Stimulated activated CD4-positive, alpha-beta T cell treated with anti-CD3 and anti-CD28 coated beads, Interleukin-2, amount 100 ng/mL, for 48 hours (primary cell): ENCODE results near the gene CD58.
"Not testable (repeated sequence)": the region's sequence is repeated elsewhere in the genome, so short reads cannot be mapped to it uniquely, and the experiment has no call there.

Experiments
- DNase-seq, 2 donors: peaks; one replicate each; pipeline ENCODE4 v3.0.0-alpha.2; 2020

Gene CD58

DNA sequence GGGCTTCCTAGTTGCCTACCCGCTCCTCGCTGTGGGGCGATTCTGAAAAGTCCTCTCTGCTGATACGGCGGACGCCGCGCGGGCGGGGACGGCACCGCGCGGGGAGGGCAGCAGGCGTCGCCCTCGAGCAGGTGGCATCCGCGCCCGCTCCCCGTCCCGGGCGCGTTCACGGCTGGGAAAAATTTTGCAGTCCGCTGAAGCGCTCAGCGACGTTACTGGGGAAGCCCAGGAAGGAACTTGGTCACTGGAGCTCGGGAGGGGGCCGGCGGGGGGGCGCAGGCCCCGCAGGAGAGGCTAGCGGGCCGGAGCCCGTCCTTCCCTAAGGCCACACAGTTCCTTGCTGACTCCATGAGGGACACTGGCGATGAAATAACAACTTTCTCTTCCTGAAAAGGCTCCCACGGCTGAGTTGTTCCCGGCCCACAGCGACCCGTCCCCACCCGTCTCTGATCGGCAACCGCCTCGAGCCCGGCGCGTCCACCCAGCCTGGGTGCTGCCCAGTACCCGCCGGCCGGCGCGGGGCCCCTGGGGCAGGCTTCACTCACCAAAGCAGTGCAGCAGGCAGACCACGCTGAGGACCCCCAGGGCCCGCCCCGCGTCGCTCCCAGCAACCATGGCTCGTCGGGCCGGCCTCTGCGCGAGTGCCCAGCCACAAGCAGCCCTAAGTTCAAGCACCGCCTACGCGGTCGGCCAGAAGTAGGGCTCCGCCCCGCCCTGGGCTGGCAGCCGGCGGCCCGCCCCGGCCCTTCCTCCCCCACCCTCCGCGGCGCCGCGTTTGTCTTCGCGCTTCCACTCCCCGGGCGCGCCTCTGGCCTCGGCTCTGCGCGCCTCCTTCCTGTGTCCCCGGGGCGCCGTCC lies at the start of gene CD58:
TSS of gene CD58 (minus strand) at position 669 of the 857 bp plus-strand sequence. CDS start at position 615, 54 bp downstream.
- DNase-seq, result peak; percentile 81 to 82

DNA sequence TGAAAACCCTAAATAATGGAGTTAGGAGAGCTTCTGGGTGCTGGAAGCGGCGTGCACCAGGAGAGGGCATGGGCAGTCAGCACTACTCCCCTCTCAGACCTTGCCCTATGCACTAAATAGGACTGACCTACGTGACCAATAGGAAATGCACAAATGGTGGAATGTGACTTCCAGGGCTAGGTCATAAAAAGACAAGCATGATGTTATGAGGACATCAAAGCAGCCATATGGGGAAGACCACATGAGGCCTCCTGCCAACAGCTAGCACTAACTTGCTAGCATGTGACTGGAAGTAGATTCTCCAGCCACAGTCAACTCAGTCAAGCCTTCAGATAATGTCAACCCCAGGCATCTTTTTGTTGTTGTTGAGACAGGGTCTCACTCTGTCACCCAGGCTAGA lies 49.6 kb upstream of the CD58 start:
- DNase-seq, result not testable (repeated sequence)

DNA sequence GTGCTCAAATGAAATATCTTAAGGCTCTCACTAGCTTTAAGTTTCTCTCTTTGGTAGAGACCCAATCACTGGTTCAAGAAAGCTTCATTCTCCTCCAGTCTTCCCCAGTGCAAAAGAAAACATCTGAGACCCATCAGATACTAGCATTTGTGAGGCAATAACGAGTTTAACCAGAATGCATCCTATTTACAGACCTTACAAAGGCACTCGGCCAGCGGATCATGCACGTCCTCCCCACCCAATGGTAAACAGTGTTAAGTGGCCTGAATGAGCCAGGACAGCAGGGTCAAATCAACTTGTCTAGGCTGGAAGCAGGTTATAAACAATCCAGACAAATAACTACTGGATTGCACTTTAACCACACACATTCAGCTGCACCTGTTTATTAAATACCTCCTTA lies 48.3 kb upstream of the CD58 start:
- not testable (repeated sequence) for DNase-seq

DNA sequence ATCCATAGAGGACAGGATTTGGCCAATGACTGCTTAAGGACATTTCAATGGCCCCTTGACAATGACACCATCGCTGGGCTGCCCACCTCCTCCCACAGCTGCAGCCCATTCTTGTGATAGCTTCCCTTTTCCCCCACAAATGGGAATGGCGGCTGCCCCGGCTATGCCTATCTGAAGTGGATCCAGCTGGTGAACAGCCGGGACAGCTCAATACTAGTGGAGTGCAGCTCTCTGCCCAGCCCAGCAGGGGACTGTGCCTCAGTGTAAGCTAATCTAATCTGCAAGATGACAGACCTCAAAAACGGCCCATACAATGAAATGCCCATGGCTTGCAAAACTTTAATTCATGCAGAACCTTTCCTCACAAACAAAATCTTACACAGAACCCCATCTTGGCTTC lies 47.0 kb upstream of the CD58 start:
- not testable (repeated sequence) for DNase-seq

DNA sequence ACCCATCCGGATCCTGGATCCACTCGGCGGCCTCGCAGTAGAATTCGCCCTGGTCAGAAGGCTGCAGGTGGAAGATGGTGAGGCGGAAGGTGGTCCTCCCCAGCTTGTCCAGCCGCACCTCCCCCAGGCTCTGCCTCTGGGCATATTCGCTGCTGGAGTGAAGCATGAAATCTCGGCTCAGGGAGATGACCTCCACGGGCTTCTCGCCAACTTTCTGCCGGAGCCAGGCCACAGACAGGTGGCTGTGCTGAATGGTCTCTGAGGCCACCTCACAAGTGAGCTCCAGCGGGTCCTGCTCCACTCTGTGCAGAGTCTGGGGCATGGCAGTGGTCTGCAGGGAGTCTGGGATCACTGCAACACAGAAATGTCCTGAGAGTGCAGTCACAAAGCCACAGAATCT lies 43.0 kb upstream of the CD58 start:
- not testable (repeated sequence) for DNase-seq

DNA sequence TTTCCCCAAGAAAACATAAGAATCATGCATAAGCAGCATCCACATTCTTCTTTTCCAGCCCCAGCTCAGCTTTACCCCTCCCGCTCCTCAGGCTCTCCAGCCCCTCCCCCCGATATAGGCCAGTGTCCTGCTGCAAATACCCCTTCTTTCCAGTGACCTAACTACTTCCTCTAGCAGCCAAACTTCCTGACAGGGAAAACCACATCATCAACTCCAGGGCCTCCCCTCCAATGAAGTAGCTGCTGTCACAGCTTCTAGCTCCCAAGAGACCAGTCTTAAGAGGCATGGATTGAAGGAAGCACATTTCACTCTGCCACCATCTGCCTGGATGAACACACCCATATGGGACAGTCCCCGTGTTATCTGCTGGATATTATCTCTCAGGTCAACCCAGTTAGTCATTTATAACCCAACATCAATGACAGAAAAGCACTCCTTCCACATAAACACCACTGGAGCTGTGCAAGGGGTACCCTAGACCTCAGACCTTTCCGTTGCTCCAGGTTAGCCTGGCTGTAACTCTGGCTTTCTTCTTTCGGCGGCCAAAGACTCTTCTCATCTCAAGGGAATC lies 39.1 kb upstream of the CD58 start:
- DNase-seq, result not testable (repeated sequence)

DNA sequence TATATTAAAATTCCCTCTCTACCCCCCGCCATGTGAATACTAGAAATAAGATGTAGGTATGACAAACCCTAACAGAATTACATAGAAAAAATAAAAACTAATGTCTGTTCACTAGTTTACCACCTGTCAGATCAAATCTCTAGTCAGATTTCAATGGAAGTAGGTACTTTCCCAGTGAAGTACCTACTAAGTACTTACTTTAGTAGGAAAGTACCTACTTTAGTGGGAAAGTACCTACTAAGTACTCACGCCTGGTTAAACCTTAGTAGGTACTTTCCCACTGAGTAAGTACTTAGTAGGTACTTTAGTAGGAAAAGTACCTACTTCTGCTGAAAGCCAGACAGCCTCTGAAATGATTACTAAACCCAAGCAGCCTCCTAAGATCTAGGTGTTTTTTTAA lies 38.0 kb upstream of the CD58 start:
- not testable (repeated sequence) for DNase-seq

- DNase-seq, result not testable (repeated sequence)
These were observed 37.3 kb upstream of the CD58 start for GRCh38 chr1:116608151-116608550.

- DNase-seq, result not testable (repeated sequence)
These were observed 36.6 kb upstream of the CD58 start for GRCh38 chr1:116607463-116607862.

GRCh38 chr1:116606067-116606466 lies 35.2 kb upstream of the CD58 start:
- not testable (repeated sequence) for DNase-seq

- DNase-seq, result no peak
These were observed 34.5 kb upstream of the CD58 start for GRCh38 chr1:116605315-116605714.

DNA sequence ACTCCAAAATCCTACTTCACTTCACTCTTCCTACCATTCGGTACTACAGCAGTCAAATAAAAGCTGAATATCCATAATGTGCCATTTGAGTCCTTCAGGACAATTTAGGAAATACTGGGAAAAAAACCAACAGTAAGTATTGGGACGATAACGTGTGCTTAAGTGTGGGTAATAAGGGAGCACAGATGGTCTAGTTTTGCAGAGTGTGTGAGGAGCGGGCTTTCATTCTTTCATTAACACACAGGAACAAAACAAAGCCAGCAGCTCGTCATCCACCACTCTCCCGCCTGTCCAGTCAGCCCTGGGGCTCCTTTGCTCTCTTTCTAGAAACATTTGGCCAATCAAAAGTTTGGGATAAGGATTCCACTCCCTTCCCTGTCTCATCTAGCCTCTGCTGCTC lies 33.6 kb upstream of the CD58 start:
- DNase-seq, result not testable (repeated sequence)

DNA sequence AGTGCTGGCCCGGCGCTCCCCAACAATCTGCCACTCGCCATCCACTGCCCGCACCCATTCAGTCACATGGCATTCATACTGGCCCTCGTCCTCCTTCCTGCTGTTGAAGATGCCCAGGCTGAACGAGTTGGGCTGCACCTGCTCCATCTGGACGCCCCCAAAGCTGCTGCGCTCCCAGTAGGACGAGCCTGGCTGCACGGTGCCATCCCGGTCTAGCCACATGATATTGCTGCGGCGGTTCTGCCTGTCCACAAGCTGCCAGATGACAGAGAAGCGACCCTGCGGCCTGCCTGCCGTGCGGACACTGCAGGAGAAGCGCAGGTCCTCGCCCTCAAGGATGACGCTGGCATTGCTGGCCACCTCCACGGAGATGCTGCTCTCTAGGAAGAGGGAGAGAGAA lies 32.8 kb upstream of the CD58 start:
- DNase-seq, result not testable (repeated sequence)

GRCh38 chr1:116599369-116599768 lies 28.5 kb upstream of the CD58 start:
- DNase-seq, result not testable (repeated sequence)

DNA sequence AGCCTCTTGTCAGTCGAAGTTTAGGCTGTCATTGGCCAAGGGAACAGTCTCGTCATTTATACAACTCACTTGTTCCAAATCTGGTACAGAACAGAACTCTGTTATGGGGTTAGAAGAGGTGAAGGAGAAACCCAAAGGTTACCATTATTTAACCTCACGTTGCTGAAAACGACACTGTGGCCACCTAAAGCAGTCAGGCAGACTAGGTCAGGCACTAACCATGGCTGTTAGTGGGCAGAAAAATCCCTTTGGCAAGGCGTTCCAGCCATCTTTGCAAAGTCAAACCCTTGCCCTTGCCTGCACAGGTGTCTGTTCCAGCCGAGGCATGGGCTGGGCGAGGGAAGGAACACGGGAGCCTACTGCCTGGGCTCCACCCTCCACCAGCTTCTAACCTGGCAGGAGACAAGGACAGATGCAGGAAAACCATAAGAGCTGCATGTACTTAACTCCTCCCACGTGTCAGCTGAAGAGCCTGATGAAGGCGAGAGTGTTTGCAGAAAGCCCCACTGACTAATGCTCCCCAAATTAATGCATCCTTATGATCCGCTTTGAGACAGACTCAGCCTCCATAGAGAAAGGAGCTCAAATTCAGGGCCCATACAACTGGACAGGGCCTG lies 27.7 kb upstream of the CD58 start:
- DNase-seq, result not testable (repeated sequence)

- not testable (repeated sequence) for DNase-seq
These were observed 26.6 kb upstream of the CD58 start for GRCh38 chr1:116597388-116597787.

GRCh38 chr1:116596742-116597307 lies 26.0 kb upstream of the CD58 start:
- DNase-seq, result not testable (repeated sequence)

DNA sequence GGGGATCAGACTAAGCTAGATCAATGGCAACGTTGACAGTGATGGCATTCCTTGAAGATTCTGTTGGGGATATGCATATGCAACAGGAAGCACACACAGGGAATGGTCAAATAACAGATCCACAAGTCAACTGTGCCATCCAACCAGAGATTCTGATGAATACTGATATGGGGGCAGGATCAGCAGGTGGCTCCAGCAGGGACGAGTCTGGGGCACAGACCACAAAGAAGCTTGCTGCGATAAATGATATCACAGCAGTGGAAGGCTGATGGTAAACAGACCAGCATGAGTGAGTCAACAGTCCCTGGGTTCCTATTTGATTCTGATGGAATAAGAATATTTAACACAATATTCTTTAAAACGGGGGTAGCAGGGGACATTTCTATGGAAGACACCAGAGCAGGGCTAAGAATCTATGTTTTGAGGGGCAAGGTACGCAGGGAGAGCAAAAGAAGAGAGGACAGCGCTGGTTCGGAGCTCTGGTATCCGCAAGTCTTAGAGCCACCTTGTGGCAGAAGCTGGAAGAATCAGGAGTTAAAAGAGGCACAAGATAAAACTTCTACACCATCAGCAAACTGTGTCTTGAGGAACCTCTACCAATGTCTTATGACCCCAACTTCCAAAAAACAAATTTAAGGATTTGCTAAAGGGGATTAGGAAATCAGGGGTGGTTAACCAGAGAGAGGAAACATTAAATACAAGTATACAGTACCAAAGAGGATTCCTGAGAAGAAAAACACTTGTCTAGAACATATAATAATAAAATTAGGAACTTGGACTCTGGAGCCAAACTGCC lies 25.3 kb upstream of the CD58 start:
- DNase-seq, result peak; percentile 36 to 52

DNA sequence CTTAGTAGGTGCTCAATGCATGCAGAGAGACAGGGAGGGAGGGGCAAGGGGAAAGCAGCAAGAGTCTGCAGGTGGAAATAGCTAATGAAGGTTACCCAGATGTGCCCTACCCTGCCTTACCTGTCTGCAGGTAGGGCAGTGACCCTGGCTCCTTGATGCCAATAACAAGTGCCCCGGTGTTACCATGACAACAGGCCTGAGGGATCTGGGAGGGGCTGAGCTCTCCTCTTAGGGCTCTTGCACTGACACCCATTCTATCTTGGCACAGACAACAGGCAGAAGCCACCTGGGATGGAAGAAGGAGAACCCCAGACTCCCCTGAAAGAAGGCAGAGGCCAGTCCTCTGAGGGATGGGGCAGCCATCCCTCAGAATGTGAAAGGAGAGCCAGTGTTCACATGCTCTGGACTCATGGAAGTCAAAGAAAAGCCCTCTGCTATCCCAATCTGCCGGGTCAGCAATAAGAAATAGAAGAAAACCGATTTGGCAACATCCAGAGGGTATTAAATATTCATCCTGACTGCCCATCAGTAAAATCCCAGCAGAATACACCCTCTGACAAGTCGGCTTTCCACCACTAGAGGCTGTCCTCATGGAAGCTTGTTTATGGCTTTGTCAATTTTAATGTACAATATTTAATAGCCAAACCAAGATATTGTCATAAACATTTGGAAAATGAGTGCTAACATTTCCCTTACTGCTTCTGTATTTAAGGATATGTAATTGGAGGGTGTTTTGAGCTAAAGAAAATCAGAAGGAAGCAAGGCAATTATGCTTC lies 24.4 kb upstream of the CD58 start:
- DNase-seq, result not testable (repeated sequence)

- not testable (repeated sequence) for DNase-seq
These were observed 23.2 kb upstream of the CD58 start for GRCh38 chr1:116593977-116594376.

DNA sequence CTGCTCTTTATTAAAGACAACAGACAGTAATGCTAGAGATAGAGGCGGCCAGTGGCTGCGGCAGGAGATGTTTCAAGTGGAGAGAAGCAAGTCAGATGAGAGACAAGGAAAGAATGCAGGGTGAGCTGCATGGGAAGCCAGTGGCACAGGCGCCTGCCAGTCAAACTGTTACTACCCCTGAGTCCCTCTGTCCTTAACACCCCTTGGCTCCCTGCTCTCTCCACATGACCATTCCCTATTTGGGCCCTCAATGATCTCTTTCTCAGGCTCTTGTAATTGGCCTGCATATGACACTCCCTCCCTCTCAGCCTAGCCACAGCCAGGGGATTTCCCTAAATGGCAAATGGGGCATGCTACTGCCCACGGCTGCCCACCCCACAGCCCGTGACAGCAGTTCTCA lies 22.6 kb upstream of the CD58 start:
- not testable (repeated sequence) for DNase-seq
